ENCODE measurements around the gene CD74. TPM values are rescaled to one million over a fixed set of nuclear protein-coding genes. Genes with fewer than 3 reads are reported as not detected.
A peak's percentile ranks its signal among the peaks of the same experiment; 100 is the strongest.

CD74 gene
- total RNA-seq, 1 experiment from 2014 or later = 19.5 TPM

DNA sequence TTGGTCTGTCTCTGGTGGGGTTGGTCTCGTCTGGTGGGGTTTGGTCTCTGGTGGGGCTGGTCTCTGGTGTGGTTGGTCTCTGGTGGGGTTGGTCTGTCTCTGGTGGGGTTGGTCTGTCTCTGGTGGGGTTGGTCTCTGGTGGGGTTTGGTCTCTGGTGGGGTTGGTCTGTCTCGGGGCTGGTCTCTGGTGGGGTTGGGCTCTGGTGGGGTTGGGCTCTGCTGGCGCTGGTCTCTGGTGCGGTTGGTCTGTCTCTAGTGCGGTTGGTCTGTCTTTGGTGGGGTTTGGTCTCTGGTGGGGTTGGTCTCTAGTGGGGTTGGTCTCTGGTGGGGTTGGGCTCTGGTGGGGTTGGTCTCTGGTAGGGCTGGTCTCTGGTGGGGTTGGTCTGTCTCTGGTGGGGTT lies 16.3 kb upstream of the CD74 start:
- Mint-ChIP-seq H3K4me1 (no peaks in the 10 kb centered on the region), H3K9me3 (no peaks in the 10 kb centered on the region)
- TF ChIP-seq, protein P1, sequence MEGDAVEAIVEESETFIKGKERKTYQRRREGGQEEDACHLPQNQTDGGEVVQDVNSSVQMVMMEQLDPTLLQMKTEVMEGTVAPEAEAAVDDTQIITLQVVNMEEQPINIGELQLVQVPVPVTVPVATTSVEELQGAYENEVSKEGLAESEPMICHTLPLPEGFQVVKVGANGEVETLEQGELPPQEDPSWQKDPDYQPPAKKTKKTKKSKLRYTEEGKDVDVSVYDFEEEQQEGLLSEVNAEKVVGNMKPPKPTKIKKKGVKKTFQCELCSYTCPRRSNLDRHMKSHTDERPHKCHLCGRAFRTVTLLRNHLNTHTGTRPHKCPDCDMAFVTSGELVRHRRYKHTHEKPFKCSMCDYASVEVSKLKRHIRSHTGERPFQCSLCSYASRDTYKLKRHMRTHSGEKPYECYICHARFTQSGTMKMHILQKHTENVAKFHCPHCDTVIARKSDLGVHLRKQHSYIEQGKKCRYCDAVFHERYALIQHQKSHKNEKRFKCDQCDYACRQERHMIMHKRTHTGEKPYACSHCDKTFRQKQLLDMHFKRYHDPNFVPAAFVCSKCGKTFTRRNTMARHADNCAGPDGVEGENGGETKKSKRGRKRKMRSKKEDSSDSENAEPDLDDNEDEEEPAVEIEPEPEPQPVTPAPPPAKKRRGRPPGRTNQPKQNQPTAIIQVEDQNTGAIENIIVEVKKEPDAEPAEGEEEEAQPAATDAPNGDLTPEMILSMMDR (conservative IDR thresholded peaks at IDR 0.05) = no peak

More for the DNA sequence above, 16.3 kb upstream of the CD74 start:
- no peak overlapping the region for H3K23ac ChIP-seq (ENCODE audit: insufficient read length, low read depth, low read length)
- WGBS (ENCODE audit: extremely low coverage, insufficient read length, low lambda C conversion rate) = no CpG with 5 or more reads among the region's 5 CpGs
- H3K9me3 ChIP-seq (ENCODE audit: control insufficient read depth, low read depth, low read length) = no peaks in the 10 kb centered on the region
- no peaks in the 10 kb centered on the region for H4K20me1 ChIP-seq (ENCODE audit: control insufficient read depth, insufficient read depth, insufficient read length)
- no peak overlapping the region for H2BK20ac ChIP-seq (ENCODE audit: low read depth, low read length, poor library complexity, severe bottlenecking)
- no peaks in the 10 kb centered on the region for H3K27me3 ChIP-seq (ENCODE audit: insufficient read depth, low read length)
- no peak overlapping the region for H4K5ac ChIP-seq (ENCODE audit: insufficient read length, low read depth, low read length)
- H3K23me2 ChIP-seq (ENCODE audit: insufficient read length, low read depth, low read length, poor library complexity, severe bottlenecking) = no peaks in the 10 kb centered on the region
- no peaks in the 10 kb centered on the region for H3K79me2 ChIP-seq (ENCODE audit: insufficient read depth, low read length)
- no peaks in the 10 kb centered on the region for H3K79me1 ChIP-seq (ENCODE audit: insufficient read depth, low read depth, low read length, poor library complexity, severe bottlenecking)
- no peak for DNase-seq
- no peak overlapping the region for H4K91ac ChIP-seq (ENCODE audit: insufficient read length, low read depth, low read length)
- H2BK5ac ChIP-seq (ENCODE audit: insufficient read length, low read length) = no peak overlapping the region
- no peak overlapping the region for H3K4me2 ChIP-seq (ENCODE audit: insufficient read depth, insufficient read length, low read length)
- Mint-ChIP-seq H3K27ac (peak overlapping the region in 1 of 3 experiments; percentile 52; a peak in 1 of 7 replicates), H3K4me3 (no peak overlapping the region; a peak in 1 of 5 replicates), H3K36me3 (ENCODE audit: insufficient read depth in 1 of 3, low read depth in 3 of 3) (no peaks in the 10 kb centered on the region; a peak in 1 of 7 replicates), H3K27me3 (ENCODE audit: low read depth) (peaks cover 5% of the 10 kb centered on the region)
- no peak overlapping the region for H2BK12ac ChIP-seq (ENCODE audit: insufficient read length, low read depth, low read length)
- no peak overlapping the region for H3K56ac ChIP-seq (ENCODE audit: insufficient read length, low read depth, low read length)
- H3K9ac ChIP-seq (ENCODE audit: extremely low read depth, insufficient read length, low read length) = no peak overlapping the region
- H2BK120ac ChIP-seq (ENCODE audit: low read depth, low read length, poor library complexity, severe bottlenecking) = no peak overlapping the region
- H3K4ac ChIP-seq (ENCODE audit: low read depth, low read length) = no peak overlapping the region
- H2AFZ ChIP-seq (ENCODE audit: low read length) = no peak overlapping the region
- H4K8ac ChIP-seq (replicated peaks; ENCODE audit: insufficient read length, low read depth, low read length) = no peak overlapping the region
- no peak overlapping the region for H3K14ac ChIP-seq (ENCODE audit: insufficient read depth, low read length)
- no peak overlapping the region for H2AK5ac ChIP-seq (ENCODE audit: insufficient read length, low read length)
- no peak overlapping the region for H3K18ac ChIP-seq (ENCODE audit: insufficient read length, low read depth, low read length)
- H2BK15ac ChIP-seq (ENCODE audit: low read depth, low read length) = no peak overlapping the region
- H3T11ph ChIP-seq (ENCODE audit: low read length) = no peak overlapping the region
- no peaks in the 10 kb centered on the region for H3K4me1 ChIP-seq (ENCODE audit: insufficient read depth, low read length)
- H3K27ac ChIP-seq (ENCODE audit: insufficient read length, low read depth, low read length) = no peak overlapping the region
